Measurements from ENCODE around the gene GRAMD4.
"Not testable (repeated sequence)": the region's sequence is repeated elsewhere in the genome, so short reads cannot be mapped to it uniquely, and the experiment has no call there.

Gene GRAMD4

GRCh38 chr22:46619240-46619829, 851 bp upstream of the GRAMD4 start:
- peak; percentile 76 for DNase-seq (ENCODE audit: low spot score)

GRCh38 chr22:46620588-46621242, 529 bp downstream of the GRAMD4 start:
- DNase-seq (ENCODE audit: low spot score) = no peak

GRCh38 chr22:46621243-46621930, 1.2 kb downstream of the GRAMD4 start:
- not testable (repeated sequence) for DNase-seq (ENCODE audit: low spot score)

DNA sequence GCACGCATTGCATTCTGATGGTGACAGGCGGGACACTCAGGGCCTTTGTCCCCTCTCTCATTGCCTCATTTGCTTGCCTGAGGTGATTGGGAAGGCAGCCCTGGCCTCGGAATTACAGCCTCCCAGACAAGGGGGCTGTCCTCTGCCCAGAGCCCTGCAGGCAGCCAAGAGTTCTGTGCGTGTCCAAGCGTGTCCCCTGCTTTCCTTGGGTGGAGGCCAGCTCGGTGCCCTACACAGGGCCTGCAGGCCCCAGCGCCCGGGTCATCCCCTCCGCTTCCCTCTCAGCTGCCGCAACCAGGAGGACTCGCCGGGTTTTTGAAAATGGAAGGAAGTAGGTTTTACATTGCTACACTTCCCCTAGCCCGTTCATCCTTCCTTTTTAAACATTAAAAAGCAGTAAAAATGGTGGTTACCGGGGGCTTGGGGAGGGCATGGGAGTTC, 1.9 kb downstream of the GRAMD4 start:
- no peak for DNase-seq (ENCODE audit: low spot score)

- no peak for DNase-seq (ENCODE audit: low spot score)
Measured at GRCh38 chr22:46625113-46625842, 5.1 kb downstream of the GRAMD4 start.

DNA sequence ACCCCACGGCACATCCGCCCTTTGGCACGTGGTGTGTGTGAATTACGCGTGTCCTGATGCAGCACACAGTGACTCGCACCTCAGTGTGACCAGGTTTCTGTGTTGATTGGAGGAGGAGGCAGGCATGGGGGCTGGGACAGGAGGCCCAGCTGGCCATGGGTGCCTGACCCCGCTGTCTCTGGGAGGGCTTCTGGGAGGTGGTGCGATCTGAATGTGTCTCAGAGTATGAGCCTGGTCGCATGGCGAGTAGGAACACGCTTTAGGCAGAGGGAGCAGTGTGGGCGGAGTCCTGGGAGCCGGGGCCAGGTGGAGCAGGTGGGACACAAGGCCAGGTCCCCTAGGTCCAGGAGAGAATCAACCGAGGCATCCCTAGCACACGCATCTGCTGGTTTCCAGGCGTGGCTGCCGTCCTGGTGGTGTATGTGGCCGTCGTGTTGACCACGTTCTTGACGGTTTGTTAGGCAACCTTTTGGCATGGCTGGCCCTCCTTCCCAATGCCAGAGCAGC, 5.7 kb downstream of the GRAMD4 start:
- DNase-seq (ENCODE audit: low spot score) = no peak

DNA sequence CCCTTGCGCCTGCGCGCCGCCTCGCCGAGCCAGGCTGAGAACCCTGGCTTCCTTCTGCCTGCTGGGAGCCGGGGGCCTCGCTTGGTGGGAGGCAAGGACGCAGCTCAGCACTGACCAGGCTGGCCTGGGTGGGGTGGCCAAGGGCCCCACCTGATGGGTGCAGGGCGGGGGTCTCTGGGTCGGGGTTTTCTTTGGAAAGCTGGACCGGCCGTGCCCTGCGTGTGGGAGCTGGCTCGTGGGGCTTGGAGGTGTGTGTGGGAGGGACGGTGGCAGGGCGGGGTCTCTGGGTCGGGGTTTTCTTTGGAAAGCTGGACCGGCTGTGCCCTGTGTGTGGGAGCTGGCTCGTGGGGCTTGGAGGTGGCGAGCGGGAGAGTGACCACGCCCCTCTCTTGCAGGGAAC, 6.2 kb downstream of the GRAMD4 start:
- DNase-seq (ENCODE audit: low spot score) = no peak

GRCh38 chr22:46626911-46627805, 7.0 kb downstream of the GRAMD4 start:
- no peak for DNase-seq (ENCODE audit: low spot score)

GRCh38 chr22:46627806-46628482, 7.8 kb downstream of the GRAMD4 start:
- DNase-seq (ENCODE audit: low spot score) = no peak

DNA sequence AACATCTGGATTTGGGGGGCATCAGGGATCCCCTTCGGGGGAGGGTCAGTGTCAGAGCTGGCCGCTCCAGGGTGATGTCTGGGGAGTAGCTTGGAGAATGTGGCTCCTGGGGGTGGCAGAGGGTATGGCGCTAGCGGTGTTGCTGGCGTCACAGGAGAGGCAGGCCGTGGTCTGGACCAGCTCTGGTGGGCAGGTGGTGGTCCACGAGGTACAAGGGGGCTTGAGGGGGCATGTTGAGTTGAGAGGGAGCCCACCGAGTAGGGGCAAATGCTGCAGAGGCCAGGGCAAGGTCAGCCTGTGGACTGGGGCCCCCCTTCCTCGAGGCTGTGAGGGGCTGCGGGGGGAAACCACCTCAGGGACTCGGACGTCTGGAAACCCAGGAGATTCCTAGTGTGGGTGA, 8.6 kb downstream of the GRAMD4 start:
- no peak for DNase-seq (ENCODE audit: low spot score)

DNA sequence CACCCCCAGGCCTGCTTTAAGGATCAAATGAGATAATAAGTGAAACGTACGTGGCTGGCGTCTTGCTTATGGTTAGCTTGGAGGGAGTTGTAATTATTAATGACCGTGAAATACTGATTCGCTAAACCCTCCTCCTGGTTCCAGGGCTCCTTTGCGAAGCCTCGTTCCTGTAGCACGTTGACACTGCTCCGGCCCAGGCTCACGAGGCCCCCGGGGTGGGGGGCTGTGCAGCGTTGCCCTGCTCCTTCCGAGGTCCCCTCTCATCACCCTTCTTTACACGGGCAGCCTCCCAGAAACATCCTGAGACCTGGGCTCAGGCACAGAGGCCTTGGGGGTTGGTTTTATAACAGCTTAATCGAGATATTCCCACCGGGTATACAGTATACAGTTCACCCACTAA, 9.1 kb downstream of the GRAMD4 start:
- DNase-seq (ENCODE audit: low spot score) = no peak

GRCh38 chr22:46631113-46631512, 10.9 kb downstream of the GRAMD4 start:
- no peak for DNase-seq (ENCODE audit: low spot score)

DNA sequence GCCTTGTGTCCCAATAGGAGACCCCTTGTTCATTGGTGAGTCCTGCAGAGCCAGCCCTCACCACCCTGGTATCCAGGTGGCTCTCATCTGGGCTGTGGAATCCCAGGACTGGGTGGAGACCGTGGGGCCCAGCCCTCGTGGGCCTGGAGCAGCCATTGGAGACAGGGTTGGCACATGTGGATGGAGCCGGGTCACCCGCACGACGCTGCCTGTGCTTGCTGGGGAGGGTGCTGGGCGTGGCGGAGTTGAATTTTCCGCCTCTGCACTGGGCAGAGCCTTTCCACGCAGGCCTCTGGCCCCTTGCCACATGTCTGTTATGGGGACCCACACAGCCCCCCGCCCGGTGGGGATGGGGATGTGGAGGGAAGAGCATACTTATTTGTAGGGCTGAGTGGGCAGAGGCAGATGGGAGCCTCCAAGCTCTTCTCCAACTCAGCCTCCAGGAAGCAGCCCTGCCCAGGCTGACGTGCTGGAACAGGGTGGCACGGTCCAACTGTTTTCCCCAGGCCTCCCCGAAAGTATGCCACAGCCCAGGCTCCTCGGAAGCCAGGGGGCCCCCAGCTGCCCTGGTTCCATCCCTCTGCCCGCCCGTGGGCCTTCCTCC, 12.6 kb downstream of the GRAMD4 start:
- DNase-seq (ENCODE audit: low spot score) = no peak

- DNase-seq (ENCODE audit: low spot score) = no peak
Measured at GRCh38 chr22:46633334-46633890, 13.2 kb downstream of the GRAMD4 start.

GRCh38 chr22:46634011-46634699, 14.0 kb downstream of the GRAMD4 start:
- no peak for DNase-seq (ENCODE audit: low spot score)

- not testable (repeated sequence) for DNase-seq (ENCODE audit: low spot score)
Measured at GRCh38 chr22:46634973-46635685, 14.9 kb downstream of the GRAMD4 start.

DNA sequence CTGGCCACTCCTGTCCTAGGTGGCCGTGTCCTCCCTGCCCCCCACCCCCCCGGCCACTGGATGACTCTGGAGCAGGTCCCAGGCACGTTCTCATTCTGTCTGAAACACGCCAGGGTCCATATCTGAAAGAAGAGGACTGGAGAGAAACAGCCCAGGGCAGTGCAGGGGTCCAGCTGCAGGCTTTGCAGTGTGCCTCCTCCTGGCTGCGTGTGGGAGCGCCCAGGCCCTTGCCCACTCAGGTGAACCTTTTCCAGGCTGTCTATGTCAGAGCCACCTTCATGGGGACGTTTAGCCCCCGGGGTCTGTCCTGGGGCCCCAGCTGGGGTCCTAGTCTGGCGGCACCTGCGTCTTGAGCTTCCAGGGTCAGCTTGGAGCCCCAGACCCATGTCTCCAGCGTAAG, 15.6 kb downstream of the GRAMD4 start:
- no peak for DNase-seq (ENCODE audit: low spot score)

DNA sequence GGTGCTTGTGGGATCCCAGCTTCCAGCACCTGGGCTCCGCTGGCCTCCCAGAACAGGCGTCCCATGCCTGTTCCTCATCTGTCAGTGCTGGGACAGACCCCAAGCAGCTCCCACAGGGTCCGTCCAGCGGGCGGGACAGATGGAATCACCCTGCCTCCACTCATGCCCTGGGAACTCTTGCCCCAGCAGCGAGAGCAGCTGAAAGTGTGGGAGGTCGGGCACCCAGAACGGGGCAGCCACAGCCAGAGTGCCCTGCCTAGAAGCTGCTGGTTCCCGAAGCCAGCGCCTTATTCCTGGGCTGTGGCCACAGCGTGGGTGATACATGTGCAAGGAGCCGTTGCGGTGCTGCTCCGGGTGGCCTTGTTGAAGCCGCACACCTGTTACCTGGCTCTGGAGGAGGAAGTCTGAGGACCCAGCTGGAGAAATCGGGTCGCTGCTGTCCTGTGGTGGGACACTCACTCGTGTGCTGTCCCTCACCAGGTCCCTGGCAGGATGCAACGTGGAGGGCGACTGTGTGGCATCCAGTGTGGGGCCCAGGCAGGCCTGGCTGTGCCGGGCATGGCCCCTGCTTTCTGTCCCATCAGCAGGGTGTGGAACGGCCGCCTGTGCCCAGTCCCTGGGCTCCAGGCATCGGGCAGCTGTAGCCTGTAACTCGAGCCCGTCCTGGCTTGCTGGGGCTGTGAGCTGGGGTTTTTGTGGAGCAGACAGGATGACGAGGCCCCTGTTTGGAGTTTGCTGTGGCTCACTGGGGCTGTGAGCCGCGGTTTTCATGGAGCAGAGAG, 16.2 kb downstream of the GRAMD4 start:
- DNase-seq (ENCODE audit: low spot score) = no peak

Measured in D341Med (cell line).